ENCODE results near the gene UBE2R2. TPM values are rescaled to one million over a fixed set of nuclear protein-coding genes. Genes with fewer than 3 reads are reported as not detected.
"Not testable (repeated sequence)": the region's sequence is repeated elsewhere in the genome, so short reads cannot be mapped to it uniquely, and the experiment has no call there.

The UBE2R2 gene
- total RNA-seq, 1 experiment from 2014 or later = 14.1 TPM

GRCh38 chr9:33799928-33800704 is 16.8 kb upstream of the UBE2R2 start:
- DNase-seq (ENCODE audit: low spot score) = no peak

- DNase-seq (ENCODE audit: low spot score) = no peak
Measured at GRCh38 chr9:33800886-33801285, 16.1 kb upstream of the UBE2R2 start.

- not testable (repeated sequence) for DNase-seq (ENCODE audit: low spot score)
Measured at GRCh38 chr9:33801943-33802500, 14.9 kb upstream of the UBE2R2 start.

- DNase-seq (ENCODE audit: low spot score) = not testable (repeated sequence)
Measured at GRCh38 chr9:33804196-33804595, 12.8 kb upstream of the UBE2R2 start.

- peak; percentile 46 for DNase-seq (ENCODE audit: low spot score)
Measured at GRCh38 chr9:33807156-33807555, 9.8 kb upstream of the UBE2R2 start.

GRCh38 chr9:33808979-33809322 is 8.0 kb upstream of the UBE2R2 start:
- DNase-seq (ENCODE audit: low spot score) = not testable (repeated sequence)

- DNase-seq (ENCODE audit: low spot score) = no peak
Measured at GRCh38 chr9:33809506-33809905, 7.5 kb upstream of the UBE2R2 start.

- peak; percentile 72 for DNase-seq (ENCODE audit: low spot score)
Measured at GRCh38 chr9:33813712-33814641, 3.0 kb upstream of the UBE2R2 start.

GRCh38 chr9:33815781-33816180 is 1.2 kb upstream of the UBE2R2 start:
- no peak for DNase-seq (ENCODE audit: low spot score)

GRCh38 chr9:33817327-33818166 is 587 bp downstream of the UBE2R2 start:
- peak; percentile 60 for DNase-seq (ENCODE audit: low spot score)

- peak; percentile 75 for DNase-seq (ENCODE audit: low spot score)
Measured at GRCh38 chr9:33818167-33818846, 1.3 kb downstream of the UBE2R2 start.

- no peak for DNase-seq (ENCODE audit: low spot score)
Measured at GRCh38 chr9:33818847-33819500, 2.0 kb downstream of the UBE2R2 start.

GRCh38 chr9:33820231-33820745 is 3.3 kb downstream of the UBE2R2 start:
- no peak for DNase-seq (ENCODE audit: low spot score)

GRCh38 chr9:33823801-33824200 is 6.8 kb downstream of the UBE2R2 start:
- DNase-seq (ENCODE audit: low spot score) = no peak

GRCh38 chr9:33827285-33827684 is 10.3 kb downstream of the UBE2R2 start:
- DNase-seq (ENCODE audit: low spot score) = not testable (repeated sequence)

GRCh38 chr9:33829641-33830230 is 12.8 kb downstream of the UBE2R2 start:
- not testable (repeated sequence) for DNase-seq (ENCODE audit: low spot score)

GRCh38 chr9:33835625-33836260 is 18.8 kb downstream of the UBE2R2 start:
- DNase-seq (ENCODE audit: low spot score) = no peak

- DNase-seq (ENCODE audit: low spot score) = not testable (repeated sequence)
Measured at GRCh38 chr9:33836261-33836660, 19.3 kb downstream of the UBE2R2 start.

GRCh38 chr9:33837138-33837537 is 20.2 kb downstream of the UBE2R2 start:
- DNase-seq (ENCODE audit: low spot score) = no peak

All from HT-29 (cell line).